ENCODE results near the gene SQOR.
"Not testable (repeated sequence)": the region's sequence is repeated elsewhere in the genome, so short reads cannot be mapped to it uniquely, and the experiment has no call there.

SQOR gene

GRCh38 chr15:45631776-45632175 is 3.1 kb upstream of the SQOR start:
- no peak for DNase-seq (ENCODE audit: low spot score)

GRCh38 chr15:45635191-45635638 is 386 bp downstream of the SQOR start:
- DNase-seq (ENCODE audit: low spot score): peak; percentile 61

- DNase-seq (ENCODE audit: low spot score): no peak
These were observed 999 bp downstream of the SQOR start for GRCh38 chr15:45635763-45636292.

GRCh38 chr15:45637141-45637540 is 2.3 kb downstream of the SQOR start:
- DNase-seq (ENCODE audit: low spot score): no peak

- DNase-seq (ENCODE audit: low spot score): peak; percentile 76
These were observed 2.8 kb downstream of the SQOR start for GRCh38 chr15:45637552-45638033.

- DNase-seq (ENCODE audit: low spot score): no peak
These were observed 5.8 kb downstream of the SQOR start for GRCh38 chr15:45640616-45641015.

- DNase-seq (ENCODE audit: low spot score): no peak
These were observed 6.5 kb downstream of the SQOR start for GRCh38 chr15:45641374-45641781.

- DNase-seq (ENCODE audit: low spot score): no peak
These were observed 7.4 kb downstream of the SQOR start for GRCh38 chr15:45641999-45642932.

GRCh38 chr15:45644437-45644836 is 9.6 kb downstream of the SQOR start:
- DNase-seq (ENCODE audit: low spot score): no peak

DNA sequence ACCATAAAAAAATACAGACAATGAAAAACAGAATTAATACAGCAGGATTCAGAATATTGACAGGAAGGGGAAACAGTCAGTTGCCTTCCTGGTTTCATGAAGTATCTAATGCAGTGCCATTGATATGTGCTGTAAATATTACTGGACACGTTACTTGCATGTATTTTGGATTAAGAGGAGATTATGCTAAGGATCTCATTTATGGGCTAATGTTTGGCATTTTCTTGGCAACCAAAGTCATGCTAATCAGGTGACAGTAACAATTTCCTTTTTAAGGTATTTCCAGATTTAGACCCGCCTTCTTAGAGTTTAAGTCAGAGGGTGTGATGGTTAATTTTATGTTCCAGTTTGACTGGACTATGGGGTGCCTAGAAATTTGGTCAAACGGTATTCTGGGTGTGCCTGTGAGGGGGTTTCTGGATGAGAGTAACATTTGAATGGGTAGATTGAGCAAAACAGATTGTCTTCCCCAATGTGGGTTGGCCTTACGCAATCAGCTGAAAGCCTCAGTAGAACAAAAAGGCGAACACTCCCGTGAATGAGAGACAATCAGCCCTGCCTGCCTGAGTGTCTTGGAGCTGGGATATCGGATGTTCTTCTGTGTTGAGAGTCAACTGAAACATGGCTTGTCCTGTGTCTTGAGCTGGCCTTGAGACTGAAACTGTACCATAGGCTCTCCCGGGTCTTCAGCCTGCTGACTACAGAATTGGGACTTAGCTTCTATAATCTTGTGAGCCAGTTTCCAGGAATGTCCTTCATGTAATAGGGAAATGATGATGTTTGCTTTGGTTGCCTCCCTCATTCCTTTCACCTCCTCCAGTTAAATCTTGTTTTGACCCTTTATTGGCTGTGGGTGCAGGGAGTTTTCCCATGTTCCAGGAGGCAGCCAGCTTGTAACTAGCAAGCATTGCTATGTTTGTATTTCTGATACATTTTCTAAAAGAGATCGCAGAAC is 10.5 kb downstream of the SQOR start:
- no peak for DNase-seq (ENCODE audit: low spot score)

DNA sequence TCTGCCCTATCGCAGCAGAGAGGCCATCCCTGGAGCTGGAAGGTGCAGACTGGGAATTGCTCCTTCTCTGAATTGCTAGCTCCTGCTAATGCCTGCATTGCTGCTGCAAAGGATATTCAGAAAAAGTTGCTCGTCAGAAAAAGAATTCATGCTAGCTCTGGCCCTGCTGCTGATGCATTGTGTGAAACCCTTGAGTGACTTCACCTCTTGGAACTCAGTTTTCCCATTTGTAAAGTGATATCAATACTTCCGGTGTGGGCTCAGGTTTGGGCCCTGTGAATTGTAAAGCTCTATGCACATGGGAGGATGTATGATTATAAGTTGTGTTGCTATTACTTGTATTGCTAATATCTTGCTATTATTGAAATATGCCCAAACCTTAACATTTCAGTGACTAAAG is 11.4 kb downstream of the SQOR start:
- DNase-seq (ENCODE audit: low spot score): no peak

- DNase-seq (ENCODE audit: low spot score): no peak
These were observed 13.0 kb downstream of the SQOR start for GRCh38 chr15:45647828-45648227.

GRCh38 chr15:45648521-45649200 is 13.8 kb downstream of the SQOR start:
- no peak for DNase-seq (ENCODE audit: low spot score)

GRCh38 chr15:45650007-45650406 is 15.2 kb downstream of the SQOR start:
- not testable (repeated sequence) for DNase-seq (ENCODE audit: low spot score)

GRCh38 chr15:45650889-45651525 is 16.2 kb downstream of the SQOR start:
- DNase-seq (ENCODE audit: low spot score): no peak

- no peak for DNase-seq (ENCODE audit: low spot score)
These were observed 19.0 kb downstream of the SQOR start for GRCh38 chr15:45653702-45654424.

GRCh38 chr15:45654749-45655148 is 19.9 kb downstream of the SQOR start:
- DNase-seq (ENCODE audit: low spot score): no peak

DNA sequence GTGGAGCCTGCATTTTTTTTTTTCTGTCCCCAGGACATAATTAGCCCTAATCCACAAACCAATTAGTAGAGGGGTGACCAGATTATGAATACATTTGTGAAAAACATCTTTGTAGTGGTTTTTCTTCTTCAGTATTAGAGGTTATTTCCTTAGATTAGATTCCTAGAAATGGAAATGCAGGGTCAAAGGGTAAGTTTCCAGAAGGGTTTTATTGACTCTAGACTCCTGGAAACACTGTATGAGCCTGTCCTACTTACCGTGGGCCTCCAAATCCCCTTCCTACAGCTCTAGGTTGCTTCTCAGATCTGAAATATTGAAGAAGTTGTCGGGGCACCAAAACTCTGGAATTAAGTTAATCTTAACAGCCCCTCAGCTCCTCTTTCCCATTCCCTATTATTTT is 22.4 kb downstream of the SQOR start:
- no peak for DNase-seq (ENCODE audit: low spot score)

GRCh38 chr15:45657764-45658545 is 23.1 kb downstream of the SQOR start:
- DNase-seq (ENCODE audit: low spot score): no peak
